NCI-H526 (cell line): Measurements from ENCODE around the gene LCE6A.

Experiments
- DNase-seq, 2 experiments: peaks; one replicate each; lab custom pipeline; 2025; lab: John Stamatoyannopoulos, UW

Gene LCE6A

GRCh38 chr1:152842556-152842955 lies at the start of gene LCE6A:
TSS of gene LCE6A (plus strand) at chr1:152842856. CDS start at chr1:152843521, 665 bp downstream.
- DNase-seq: no peak

GRCh38 chr1:152795686-152796085 lies 47.0 kb upstream of the LCE6A start:
- DNase-seq: no peak

- no peak for DNase-seq
Measured at GRCh38 chr1:152796421-152796820, 46.2 kb upstream of the LCE6A start, which contains the start of gene LCE1D. TSS of gene LCE1D (plus strand) at chr1:152796721. CDS start at chr1:152797795, 1,074 bp downstream.

GRCh38 chr1:152801333-152801732 lies 41.3 kb upstream of the LCE6A start:
- no peak for DNase-seq

- no peak for DNase-seq
Measured at GRCh38 chr1:152806576-152806975, 36.1 kb upstream of the LCE6A start, which contains the start of gene LCE1C. TSS of gene LCE1C (minus strand) at chr1:152806651. CDS start at chr1:152805478, 1,173 bp downstream.

GRCh38 chr1:152811050-152811449 lies 31.6 kb upstream of the LCE6A start:
- DNase-seq: no peak

- DNase-seq: no peak
Measured at GRCh38 chr1:152811671-152812070, 31.0 kb upstream of the LCE6A start, which contains the start of gene LCE1B. TSS of gene LCE1B (plus strand) at chr1:152811971. CDS start at chr1:152812447, 476 bp downstream.

- no peak for DNase-seq
Measured at GRCh38 chr1:152817309-152817708, 25.3 kb upstream of the LCE6A start.

GRCh38 chr1:152823294-152823693 lies 19.4 kb upstream of the LCE6A start:
- no peak for DNase-seq

GRCh38 chr1:152824964-152825363 lies 17.7 kb upstream of the LCE6A start:
- DNase-seq: no peak

GRCh38 chr1:152827173-152827572 lies 15.5 kb upstream of the LCE6A start, which contains the start of gene LCE1A:
TSS of gene LCE1A (plus strand) at chr1:152827473. CDS start at chr1:152827473, 0 bp downstream.
- no peak for DNase-seq

GRCh38 chr1:152836870-152837269 lies 5.8 kb upstream of the LCE6A start:
- no peak for DNase-seq

GRCh38 chr1:152855661-152856060 lies 13.0 kb downstream of the LCE6A start:
- no peak for DNase-seq

GRCh38 chr1:152858062-152858461 lies 15.4 kb downstream of the LCE6A start:
- no peak for DNase-seq

- no peak for DNase-seq
Measured at GRCh38 chr1:152859696-152860095, 17.0 kb downstream of the LCE6A start, which contains the start of gene LCE7A. TSS of gene LCE7A (plus strand) at chr1:152859996. CDS start at chr1:152860698, 702 bp downstream.

GRCh38 chr1:152860129-152860528 lies 17.5 kb downstream of the LCE6A start:
- DNase-seq: no peak

GRCh38 chr1:152861374-152861773 lies 18.7 kb downstream of the LCE6A start:
- DNase-seq: no peak

- DNase-seq: no peak
Measured at GRCh38 chr1:152864443-152864842, 21.8 kb downstream of the LCE6A start.

GRCh38 chr1:152866321-152866720 lies 23.7 kb downstream of the LCE6A start:
- no peak for DNase-seq

- peak; percentile 52 to 91 for DNase-seq
Measured at GRCh38 chr1:152869808-152870419, 27.3 kb downstream of the LCE6A start.

- DNase-seq: peak; percentile 21 to 55
Measured at GRCh38 chr1:152870831-152871730, 28.4 kb downstream of the LCE6A start.

- no peak for DNase-seq
Measured at GRCh38 chr1:152871731-152872126, 29.1 kb downstream of the LCE6A start.

GRCh38 chr1:152873495-152873894 lies 30.8 kb downstream of the LCE6A start:
- DNase-seq: no peak
